Skeletal muscle tissue (tissue), 4 donors: Measurements from ENCODE around the gene KCNAB1. TPM values are rescaled to one million over a fixed set of nuclear protein-coding genes. Genes with fewer than 3 reads are reported as not detected.

ENCODE experiments used
- H3K27ac ChIP-seq: one replicate; pipeline ENCODE4 v1.7.0; 2013; ENCODE audit warnings: mild to moderate bottlenecking, low read depth, low read length, inconsistent platforms
- H3K27me3 ChIP-seq, 3 donors: one replicate each; pipeline ENCODE4 v1.7.0; 2013; ENCODE audit warnings: low read length in 3 of 3; ENCODE audit not compliant: control insufficient read depth in 3 of 3, insufficient read depth in 3 of 3
- H3K36me3 ChIP-seq, 3 donors: one replicate each; pipeline ENCODE4 v1.7.0; 2013; ENCODE audit warnings: low read length in 3 of 3; ENCODE audit not compliant: control insufficient read depth in 3 of 3, insufficient read depth in 3 of 3
- H3K4me1 ChIP-seq, 3 donors: one replicate each; pipeline ENCODE4 v1.7.0; 2013; ENCODE audit warnings: low read length in 3 of 3, mild to moderate bottlenecking in 3 of 3; ENCODE audit not compliant: control insufficient read depth in 3 of 3, insufficient read depth in 3 of 3
- H3K4me3 ChIP-seq, 3 donors: one replicate each; pipeline ENCODE4 v1.7.0; 2013; ENCODE audit warnings: low read length in 3 of 3
- H3K9ac ChIP-seq, 3 donors: one replicate each; pipeline ENCODE4 v1.7.0; 2013; ENCODE audit warnings: low read length in 3 of 3, mild to moderate bottlenecking in 3 of 3, moderate library complexity in 2 of 3, low read depth in 1 of 3
- H3K9me3 ChIP-seq, 3 donors: one replicate each; pipeline ENCODE4 v1.7.0; 2013; ENCODE audit warnings: low read length in 3 of 3; ENCODE audit not compliant: control insufficient read depth in 3 of 3
- total RNA-seq: library from RNA; depleted of rRNA; stranded (reverse); fragments of >200 nt; gene quantifications from one replicate; pipeline ENCODE4 v1.2.3, GENCODE V29; 2014
- donor health status: Osteomylitis.

Gene KCNAB1
- total RNA-seq, 1 donor from 2014 or later, result 4.2 TPM

- Histone ChIP-seq H3K36me3 (no peaks in the 10 kb centered on the region), H3K9me3 (no peaks in the 10 kb centered on the region), H3K4me1 (peaks cover 0 to 2% (median 0%) of the 10 kb centered on the region in 3 donors), H3K4me3 (no peak overlapping the region), H3K27ac (no peak overlapping the region), H3K27me3 (no peaks in the 10 kb centered on the region), H3K9ac (no peak overlapping the region)
These were observed 262.3 kb downstream of the KCNAB1 start for GRCh38 chr3:156382458-156383346.

GRCh38 chr3:156383441-156384025 is 263.2 kb downstream of the KCNAB1 start:
- no peak overlapping the region for H3K9ac ChIP-seq
- H3K4me1 ChIP-seq, result peaks cover 0 to 2% (median 2%) of the 10 kb centered on the region in 3 donors
- no peak overlapping the region for H3K27ac ChIP-seq
- H3K4me3 ChIP-seq, result no peak overlapping the region
- no peaks in the 10 kb centered on the region for H3K9me3 ChIP-seq
- no peaks in the 10 kb centered on the region for H3K36me3 ChIP-seq
- no peaks in the 10 kb centered on the region for H3K27me3 ChIP-seq

- no peak overlapping the region for H3K4me3 ChIP-seq
- peaks cover 0 to 4% (median 0%) of the 10 kb centered on the region in 3 donors for H3K27me3 ChIP-seq
- no peak overlapping the region for H3K27ac ChIP-seq
- no peaks in the 10 kb centered on the region for H3K9me3 ChIP-seq
- no peak overlapping the region for H3K9ac ChIP-seq
- H3K4me1 ChIP-seq, result peaks cover 0 to 7% (median 2%) of the 10 kb centered on the region in 3 donors
- no peaks in the 10 kb centered on the region for H3K36me3 ChIP-seq
These were observed 268.4 kb downstream of the KCNAB1 start for GRCh38 chr3:156388497-156389448.

- no peak overlapping the region for H3K27ac ChIP-seq
- no peaks in the 10 kb centered on the region for H3K36me3 ChIP-seq
- peaks cover 0 to 4% (median 0%) of the 10 kb centered on the region in 3 donors for H3K27me3 ChIP-seq
- H3K9me3 ChIP-seq, result no peaks in the 10 kb centered on the region
- H3K4me3 ChIP-seq, result no peak overlapping the region
- H3K9ac ChIP-seq, result no peak overlapping the region
- peaks cover 0 to 7% (median 2%) of the 10 kb centered on the region in 3 donors for H3K4me1 ChIP-seq
These were observed 269.1 kb downstream of the KCNAB1 start for GRCh38 chr3:156389449-156389950.

DNA sequence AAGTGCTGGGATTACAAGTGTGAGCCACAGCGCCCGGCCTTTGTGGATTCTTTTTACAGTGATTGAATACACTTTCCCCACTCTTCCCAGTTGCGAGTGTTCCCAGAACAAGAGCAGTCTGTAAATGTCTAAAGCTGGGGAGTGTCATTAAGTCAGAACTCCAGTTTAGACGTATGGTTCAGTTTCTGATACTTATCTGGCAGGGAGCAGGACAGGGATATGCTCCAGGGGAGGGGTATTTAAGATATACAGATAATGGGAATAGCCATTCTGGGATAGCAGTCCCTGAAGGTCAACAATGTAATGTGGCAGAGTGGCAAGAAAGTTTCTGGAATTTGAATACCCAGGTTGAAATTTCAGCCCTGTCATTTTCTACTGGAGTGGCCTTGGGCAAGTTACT is 270.5 kb downstream of the KCNAB1 start:
- no peak overlapping the region for H3K4me3 ChIP-seq
- no peaks in the 10 kb centered on the region for H3K9me3 ChIP-seq
- no peak overlapping the region for H3K27ac ChIP-seq

DNA sequence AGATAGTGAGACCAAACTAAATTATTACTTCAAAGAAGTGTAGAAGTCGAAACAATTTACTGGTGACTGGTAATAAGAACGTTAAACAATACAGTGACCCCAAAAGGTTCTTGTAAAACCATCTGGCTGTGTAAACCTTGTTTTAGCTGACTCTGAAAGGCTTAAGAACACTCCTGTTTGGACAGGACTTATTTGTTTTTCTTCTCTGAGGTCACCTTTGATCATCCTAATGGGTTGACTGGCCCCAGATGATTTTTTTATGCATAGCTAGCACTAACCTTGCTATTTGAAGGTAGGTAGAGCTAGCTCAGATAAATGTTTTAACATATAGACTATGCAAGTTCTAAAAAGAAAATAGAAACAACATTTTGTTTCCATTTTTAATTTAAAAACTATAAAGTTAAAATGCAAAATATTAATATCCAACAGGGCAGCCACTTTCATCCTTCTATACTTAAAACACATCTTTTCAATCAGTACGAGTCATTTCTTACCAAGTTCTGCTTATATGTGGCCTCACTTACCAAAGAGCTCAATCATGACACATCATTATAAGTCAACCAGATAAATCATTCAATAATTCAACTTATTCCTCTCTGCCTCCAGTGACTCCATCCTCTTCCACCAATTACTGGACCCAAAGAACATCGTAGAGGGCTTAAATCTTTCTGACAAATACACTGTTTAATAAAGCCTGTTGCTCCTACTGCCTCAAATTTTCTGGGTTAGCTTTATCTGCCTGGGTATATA is 275.8 kb downstream of the KCNAB1 start:
- H3K36me3 ChIP-seq, result no peaks in the 10 kb centered on the region
- H3K9ac ChIP-seq, result no peak overlapping the region
- no peak overlapping the region for H3K4me3 ChIP-seq
- no peaks in the 10 kb centered on the region for H3K27me3 ChIP-seq
- no peaks in the 10 kb centered on the region for H3K4me1 ChIP-seq
- H3K9me3 ChIP-seq, result no peaks in the 10 kb centered on the region
- H3K27ac ChIP-seq, result no peak overlapping the region

More for the DNA sequence above, 270.5 kb downstream of the KCNAB1 start:
- peaks cover 0 to 4% (median 0%) of the 10 kb centered on the region in 3 donors for H3K27me3 ChIP-seq
- H3K9ac ChIP-seq, result no peak overlapping the region
- H3K4me1 ChIP-seq, result peaks cover 0 to 7% (median 2%) of the 10 kb centered on the region in 3 donors
- H3K36me3 ChIP-seq, result no peaks in the 10 kb centered on the region

DNA sequence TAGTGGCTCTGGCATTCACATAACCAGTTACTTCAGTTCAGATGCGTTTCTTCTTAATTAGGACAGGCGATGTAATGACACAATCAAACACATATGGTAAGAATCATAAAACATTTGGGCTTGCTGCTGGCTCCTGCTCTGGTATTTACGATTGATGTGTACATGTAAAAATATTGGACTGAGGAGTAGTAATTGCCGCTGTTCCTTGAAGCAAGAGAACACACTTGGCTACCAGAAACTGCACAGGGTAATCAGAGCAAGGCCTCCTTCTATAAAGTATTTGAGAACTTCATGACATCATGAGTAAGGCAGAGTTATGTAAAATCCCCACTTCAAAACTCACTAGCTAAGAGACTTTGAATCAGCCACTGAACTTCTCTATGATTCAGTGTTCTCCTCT is 276.5 kb downstream of the KCNAB1 start:
- H3K9me3 ChIP-seq, result no peaks in the 10 kb centered on the region
- H3K4me1 ChIP-seq, result no peaks in the 10 kb centered on the region
- no peak overlapping the region for H3K9ac ChIP-seq
- H3K27ac ChIP-seq, result no peak overlapping the region
- H3K36me3 ChIP-seq, result no peaks in the 10 kb centered on the region
- no peak overlapping the region for H3K4me3 ChIP-seq
- no peaks in the 10 kb centered on the region for H3K27me3 ChIP-seq

DNA sequence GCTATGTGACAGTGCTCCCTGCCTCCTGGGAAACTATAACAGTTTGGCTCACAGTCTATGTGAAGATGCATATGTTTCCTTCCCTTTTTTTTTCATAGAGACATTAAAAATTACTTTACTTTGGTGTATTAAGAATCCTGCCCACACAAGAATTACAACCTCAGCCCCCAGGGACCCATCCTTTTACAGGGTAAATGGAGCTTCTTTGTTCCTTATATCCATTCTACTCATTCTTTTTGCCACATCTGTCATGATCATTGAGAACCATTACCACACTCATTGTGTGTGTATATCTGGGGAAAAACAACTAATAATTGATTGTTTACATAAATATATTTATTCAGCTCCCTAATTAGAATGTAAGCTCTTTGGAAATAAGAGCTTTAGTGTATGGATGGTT is 277.2 kb downstream of the KCNAB1 start:
- no peak overlapping the region for H3K4me3 ChIP-seq
- no peak overlapping the region for H3K9ac ChIP-seq
- no peaks in the 10 kb centered on the region for H3K4me1 ChIP-seq
- H3K27ac ChIP-seq, result no peak overlapping the region
- H3K9me3 ChIP-seq, result no peaks in the 10 kb centered on the region
- no peaks in the 10 kb centered on the region for H3K36me3 ChIP-seq
- H3K27me3 ChIP-seq, result no peaks in the 10 kb centered on the region

GRCh38 chr3:156400062-156400461 is 279.7 kb downstream of the KCNAB1 start:
- no peaks in the 10 kb centered on the region for H3K9me3 ChIP-seq
- no peaks in the 10 kb centered on the region for H3K4me1 ChIP-seq
- no peak overlapping the region for H3K27ac ChIP-seq
- H3K36me3 ChIP-seq, result no peaks in the 10 kb centered on the region
- no peaks in the 10 kb centered on the region for H3K27me3 ChIP-seq
- no peak overlapping the region for H3K9ac ChIP-seq
- no peak overlapping the region for H3K4me3 ChIP-seq
